SK-MEL-5 (cell line): ENCODE measurements around the gene CORO7. TPM values are rescaled to one million over a fixed set of nuclear protein-coding genes. Genes with fewer than 3 reads are reported as not detected.
A peak's percentile ranks its signal among the peaks of the same experiment; 100 is the strongest.

Experiments used
- DNase-seq: peaks from one replicate; pipeline ENCODE4 v3.0.0-alpha.2; 2016; ENCODE audit warnings: low read depth, low spot score
- in situ Hi-C: cut with HindIII; loops from 2 replicates; pipeline ENCODE4 v1.10.0; 2016; ENCODE audit warnings: low sequenced_read_pairs, high pct_unique_total_duplicates, low pct_unique_long_range_greater_than_20kb
- total RNA-seq: library from RNA; depleted of rRNA; stranded (reverse); fragments of >200 nt; shearing (Covaris generic); gene quantifications from 2 replicates; pipeline ENCODE4 v1.2.3, GENCODE V29; 2014

The CORO7 gene
- total RNA-seq, 1 experiment from 2014 or later: 17.4 TPM

DNA sequence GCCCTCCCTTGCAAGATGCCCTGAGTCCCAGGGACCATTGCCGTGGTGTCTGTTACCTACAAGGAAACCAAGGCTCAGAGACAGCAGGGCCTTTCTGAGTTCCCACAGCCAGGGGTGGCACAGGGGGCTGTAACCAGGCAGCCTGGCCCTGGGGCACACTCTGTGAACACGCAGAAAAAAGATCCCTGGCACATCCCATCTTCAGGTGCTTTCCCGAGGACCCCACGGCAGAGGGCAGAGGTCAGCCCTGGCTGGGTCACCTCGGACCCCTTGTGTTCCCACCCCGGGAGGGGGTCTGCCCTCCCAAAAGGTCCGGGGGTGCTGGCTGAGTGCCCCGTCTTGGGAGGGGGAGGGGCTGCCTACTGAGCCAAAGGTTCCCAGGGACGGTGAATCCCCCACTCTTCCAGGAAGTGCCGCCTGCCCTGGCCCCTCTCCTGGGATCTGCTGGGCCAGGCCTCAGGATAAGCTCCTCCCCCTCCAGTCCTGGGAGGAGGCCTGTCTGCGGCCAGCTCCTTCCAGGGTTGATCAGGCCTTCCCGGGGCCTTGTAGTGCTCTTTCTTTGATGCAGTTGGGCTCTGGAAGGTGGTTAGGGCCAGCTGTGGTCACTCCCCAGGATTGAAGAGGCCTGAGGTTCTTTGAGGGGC lies 92.4 kb downstream of the CORO7 start:
- DNase-seq: peak; percentile 36
- in situ Hi-C loops: no loop called here

DNA sequence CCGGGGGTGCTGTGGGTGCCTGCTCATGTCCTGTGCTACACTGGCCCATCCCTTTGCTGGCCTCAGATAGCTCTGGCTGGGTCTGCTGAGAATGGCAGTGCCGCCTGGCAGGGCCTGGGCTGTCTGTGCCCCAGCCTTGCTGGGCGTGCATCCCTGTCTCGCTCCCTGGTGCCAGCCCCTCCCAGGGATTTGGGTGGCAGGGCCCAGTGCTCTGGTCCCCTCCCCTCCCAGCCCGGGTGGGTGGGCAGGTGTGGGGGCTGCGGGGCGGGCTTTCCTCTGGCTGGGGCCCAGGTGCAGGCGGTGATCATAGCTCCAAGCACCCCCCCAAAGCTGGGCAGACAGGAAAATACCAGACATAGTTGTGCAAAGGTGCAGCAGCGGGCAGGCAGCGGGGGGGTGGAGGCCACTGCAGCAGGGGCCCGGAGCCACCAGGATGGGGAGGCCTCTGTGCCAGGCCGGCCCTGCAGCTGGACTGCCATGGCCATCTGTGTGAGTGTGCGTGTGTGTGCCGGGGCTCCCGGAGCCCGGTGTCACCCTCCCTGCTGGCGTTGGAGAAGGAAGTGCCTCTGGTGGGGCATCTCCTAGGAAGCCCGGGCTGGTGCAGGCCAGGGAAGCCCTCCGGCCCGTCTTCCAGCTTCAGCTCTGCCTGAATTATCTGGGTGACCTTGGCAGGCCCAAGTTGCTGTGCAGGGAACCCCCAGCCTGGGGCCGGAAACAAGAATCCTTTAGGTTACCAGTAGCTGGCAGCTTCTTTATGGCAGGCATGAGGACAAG lies 93.1 kb downstream of the CORO7 start:
- in situ Hi-C loops: no loop called here
- DNase-seq: no peak

DNA sequence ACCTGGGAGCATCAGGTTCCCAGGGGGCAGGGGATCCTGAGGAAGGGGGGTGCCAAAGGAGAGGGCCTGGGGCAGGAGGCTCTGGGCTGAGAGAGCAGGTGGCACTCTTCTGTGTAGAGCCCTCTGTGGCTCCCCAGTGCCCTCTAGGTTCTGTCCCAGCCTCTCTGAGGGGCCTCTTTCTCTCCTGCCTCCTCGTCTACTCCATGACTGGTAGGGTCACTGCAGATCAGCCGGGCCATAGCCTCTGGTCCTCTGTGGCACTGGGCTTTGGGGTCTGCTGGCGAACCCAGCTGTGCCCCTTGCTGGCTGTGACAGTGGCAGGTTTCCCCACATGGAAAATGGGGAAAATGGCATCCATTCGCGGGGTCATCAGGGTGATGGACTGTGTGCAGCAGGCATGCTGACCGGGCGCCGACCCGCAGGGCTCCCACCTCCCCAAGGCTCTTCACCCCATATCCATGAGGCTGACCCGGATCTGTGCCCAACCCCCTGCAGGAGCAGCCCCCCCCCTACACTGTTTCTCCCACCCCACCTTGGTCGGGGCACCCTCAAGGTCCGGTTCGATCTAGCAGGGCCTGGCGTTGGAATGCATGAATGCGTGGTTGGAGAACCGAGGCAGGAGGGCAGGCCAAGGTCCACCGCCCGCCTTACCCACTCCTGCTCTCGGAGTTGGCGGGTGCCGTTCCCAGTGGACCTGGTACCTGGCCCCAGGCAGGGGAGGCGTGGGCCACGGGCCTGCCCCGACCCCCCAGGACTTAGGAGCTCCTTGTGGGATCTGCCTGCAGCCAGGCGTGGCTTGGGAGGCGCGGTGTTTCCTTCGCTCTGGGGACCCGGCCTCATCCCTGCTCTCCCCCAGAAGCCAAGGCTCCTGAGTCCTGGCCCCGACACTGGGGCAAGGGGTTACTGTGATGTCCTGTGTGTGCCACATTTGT lies 94.0 kb downstream of the CORO7 start:
- no peak for DNase-seq
- in situ Hi-C loops: no loop called here

DNA sequence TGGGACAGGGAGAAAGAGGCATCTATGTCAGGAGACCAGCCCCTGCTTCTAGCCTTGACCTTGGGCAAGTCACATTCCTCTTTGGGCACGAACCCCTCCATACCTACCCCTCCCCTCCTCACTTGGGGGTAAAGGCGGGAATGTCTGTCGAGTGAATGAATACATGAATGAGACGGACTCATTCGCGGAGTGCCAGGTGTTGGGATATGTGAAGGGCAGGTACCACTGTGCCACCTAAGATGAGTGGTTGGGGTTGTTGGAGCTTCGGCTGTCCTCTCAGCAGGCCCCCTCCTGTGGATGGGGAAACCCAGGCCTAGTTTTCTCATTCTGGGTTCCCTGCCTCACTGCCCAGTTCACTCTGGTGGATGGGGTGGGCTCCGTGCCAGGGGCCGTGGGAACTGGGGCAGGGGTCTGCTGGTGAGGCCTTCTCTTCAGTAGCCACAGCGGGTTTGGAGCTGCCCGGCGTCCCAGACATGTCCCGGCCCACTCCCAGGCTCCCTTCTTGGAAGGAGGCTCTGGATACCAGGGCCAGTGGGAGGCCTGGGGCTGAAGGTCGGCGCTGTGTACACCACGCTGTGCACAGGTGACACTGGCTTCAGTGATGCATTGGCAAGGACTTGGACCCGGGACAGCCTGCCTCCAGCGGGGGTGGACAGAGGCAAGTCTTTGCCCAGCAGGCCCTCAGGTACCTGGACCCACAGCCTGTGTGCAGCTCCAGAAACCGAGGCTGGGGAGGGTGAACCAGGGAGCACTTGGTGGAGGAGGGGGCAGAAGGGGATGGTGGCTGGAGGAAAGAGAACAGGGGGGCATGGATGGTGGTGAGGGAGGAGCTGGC lies 94.9 kb downstream of the CORO7 start:
- in situ Hi-C loops: no loop called here
- no peak for DNase-seq

DNA sequence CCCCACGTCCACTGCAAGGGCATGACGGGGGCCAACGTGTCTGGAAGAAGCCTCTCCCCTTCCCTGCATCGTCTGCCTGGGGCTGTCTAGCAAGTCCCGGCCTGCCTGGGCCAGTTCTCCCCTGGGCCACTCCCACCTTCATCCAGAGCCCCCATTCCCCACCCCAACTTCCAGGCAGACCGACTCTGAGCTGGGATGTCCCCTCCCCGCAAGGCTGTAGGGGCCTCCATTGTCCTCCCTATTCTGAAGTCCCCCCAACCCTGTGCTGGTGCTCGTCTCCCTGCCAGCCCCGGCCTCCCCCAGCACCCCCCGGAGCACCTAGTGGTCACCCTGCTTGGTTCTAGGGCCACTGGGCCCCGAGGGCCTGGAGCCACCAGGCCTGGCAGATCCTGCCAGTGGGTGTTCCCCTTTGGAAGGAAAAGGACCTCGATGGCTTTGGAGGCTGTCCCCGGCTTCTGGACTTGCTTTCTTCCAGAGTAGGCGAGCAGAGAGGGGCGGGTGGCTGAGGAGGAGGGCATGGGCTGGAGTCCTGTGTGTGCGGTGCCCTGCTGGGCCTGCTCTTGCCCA lies 95.7 kb downstream of the CORO7 start:
- in situ Hi-C loops: no loop called here
- DNase-seq: no peak

DNA sequence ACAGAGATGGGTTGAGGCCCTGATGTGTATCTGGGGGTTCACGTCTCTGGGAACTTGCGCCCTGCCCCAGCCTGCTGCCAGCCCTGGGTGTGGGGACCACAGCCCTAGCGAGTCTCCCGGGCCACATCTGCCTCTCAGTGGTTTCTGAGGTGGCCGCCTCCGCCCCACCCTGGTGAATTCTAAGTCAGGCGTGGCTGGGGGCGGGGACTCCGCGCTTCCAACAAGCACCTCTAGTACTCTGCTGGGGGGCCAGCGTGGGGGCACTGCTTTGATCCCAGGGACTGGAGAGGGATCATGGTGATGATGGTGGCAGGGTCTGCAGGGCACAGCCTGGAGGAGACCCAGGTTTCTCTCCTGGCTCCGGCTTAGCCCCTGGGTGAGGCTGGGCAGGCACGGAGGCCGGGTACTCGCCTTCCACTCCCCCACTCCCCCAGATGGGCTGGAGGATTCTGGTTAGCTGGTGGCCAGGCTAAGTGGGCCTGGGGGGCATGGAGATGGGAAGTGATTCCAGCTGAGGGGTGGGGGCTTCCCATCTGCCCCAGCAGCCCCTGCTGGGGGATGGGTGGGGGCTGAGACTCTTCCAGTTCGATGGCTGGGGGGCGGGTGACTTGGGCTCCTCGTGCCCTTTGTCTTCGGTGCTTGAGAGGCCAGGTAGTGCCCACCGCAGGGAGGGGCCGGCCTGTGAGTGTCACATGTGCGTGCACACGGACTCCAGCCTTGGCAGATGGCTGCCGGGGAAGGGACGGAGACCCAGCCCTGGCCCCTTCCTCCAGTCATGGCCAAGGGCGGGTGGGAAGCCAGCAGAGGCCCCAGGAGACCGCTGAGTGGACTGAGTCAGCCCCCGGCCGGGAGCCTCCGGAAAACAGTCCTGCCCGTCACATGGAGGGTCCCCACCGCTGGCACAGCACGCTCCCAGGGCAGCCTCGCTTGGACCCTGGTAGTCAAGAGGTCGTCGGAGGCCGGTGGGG lies 96.7 kb downstream of the CORO7 start:
- DNase-seq: no peak
- in situ Hi-C loops: no loop called here

DNA sequence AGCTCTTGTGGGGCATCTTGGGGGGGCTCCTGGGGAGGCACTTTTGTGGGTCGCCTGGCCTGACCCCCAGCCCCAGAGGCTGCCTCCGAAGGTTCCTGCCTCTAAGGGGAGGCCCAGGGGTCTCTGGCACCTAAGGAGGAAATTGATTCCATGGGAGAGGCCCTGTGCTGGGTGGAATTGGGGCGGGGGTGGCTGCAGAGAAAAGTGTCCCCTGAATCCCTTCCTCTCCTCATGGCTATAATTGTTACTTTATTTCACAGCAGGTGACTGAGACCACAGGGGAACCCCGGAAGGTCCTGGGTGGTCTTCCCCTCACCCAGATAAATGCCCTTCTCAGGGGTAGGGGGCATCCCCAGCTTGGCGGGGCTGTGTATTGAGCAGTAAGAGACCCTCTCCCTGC lies 97.4 kb downstream of the CORO7 start:
- DNase-seq: no peak
- in situ Hi-C loops: no loop called here

DNA sequence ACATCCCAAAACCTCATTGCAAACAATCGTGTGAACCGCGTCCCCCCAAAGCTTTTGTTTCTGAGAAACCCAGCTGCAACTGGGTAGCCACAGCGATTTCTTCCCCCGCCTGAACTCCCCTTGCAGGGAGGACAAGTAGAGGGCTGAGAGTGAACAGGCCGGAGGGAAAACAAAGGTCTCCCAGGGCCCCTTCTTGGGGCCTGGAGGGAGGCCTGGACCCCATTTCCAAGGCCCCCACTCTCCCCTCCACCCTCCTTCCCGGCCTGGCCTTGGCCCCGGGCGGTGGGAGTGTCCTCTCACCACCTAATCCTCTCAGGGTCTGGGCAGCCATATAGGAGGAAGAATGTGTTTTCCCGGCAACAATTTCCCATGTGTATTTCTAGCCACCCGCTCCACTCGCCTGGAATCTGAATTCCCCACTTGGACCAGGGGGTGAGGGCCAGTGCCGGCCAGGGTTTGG lies 97.9 kb downstream of the CORO7 start:
- no peak for DNase-seq
- in situ Hi-C loops: no loop called here

DNA sequence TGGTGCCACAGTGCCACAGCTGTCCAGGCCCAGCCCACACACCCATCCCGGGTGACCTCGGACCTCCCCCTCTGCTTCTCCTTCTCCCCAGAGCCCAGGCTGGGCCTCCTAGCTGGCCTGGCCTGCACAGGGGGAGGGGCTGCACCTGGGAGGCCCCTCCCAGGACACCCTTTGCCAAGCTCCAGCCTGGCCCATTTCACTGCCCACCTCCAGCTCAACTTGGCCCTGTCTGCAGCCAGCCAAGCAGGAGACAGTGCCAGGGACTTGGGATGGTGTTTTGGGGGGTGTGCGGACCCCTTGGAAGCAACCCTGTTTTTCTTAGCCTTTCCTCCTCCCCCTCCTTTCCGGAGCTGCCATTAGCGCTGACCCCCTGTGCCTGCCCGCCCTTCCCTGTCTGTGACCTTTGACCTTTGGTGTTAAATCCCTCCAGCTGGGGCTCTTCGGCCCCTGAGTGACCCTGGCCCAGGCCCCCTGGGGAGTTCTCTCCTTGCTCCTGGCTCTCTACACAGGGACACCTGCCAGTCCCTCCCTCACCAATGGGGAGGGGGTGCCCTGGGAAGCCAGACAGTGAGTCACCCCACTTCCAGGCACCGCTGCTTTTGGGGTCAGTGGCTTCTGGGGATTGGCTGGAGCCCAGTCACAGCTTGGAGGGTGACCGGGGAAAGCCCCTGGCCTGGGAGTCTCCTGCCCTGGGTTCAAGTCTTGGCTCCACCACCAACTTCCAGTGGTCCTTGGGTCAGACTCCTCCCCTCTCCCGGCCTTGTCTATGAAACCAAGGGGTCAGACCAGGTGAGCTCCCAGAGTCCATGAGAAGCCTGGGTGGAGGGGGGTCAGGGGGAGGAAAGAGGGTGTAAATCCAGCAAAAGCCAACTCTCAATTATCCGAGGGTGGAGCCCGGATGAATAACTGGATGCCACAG lies 98.6 kb downstream of the CORO7 start:
- in situ Hi-C loops: no loop called here
- DNase-seq: no peak

DNA sequence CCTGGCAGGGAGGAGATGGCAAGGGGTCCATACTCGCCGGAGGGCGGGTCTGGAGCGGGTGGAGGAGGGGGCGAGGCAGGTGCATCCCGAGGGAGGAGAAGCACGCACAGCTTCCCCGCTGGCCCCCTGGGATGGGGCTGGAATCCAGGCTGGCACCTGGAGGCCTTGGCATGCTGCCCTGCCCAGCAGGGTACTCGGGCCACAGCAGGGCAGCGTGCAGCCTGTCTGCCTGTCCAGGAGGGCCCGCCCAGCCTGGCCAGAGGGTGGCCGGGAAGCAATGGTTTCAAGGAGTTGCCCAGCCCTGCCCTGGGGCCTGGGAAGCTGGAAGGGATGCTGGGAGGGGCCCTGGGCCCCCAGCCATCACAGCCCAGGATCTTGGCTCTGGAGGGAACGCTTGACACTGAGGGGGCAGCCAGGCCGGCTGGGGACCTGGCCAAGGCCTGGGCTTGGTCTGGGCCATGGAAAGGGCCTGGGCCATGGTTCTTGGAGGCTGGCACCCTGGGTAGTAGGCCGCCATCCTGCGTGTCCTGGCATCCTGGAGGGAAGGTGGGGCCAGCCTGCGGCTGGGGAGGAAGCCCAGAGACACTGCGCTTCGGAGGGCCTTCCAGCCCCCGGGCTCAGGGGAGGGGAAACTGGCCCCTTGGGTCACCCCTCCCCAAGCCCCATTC lies 99.4 kb downstream of the CORO7 start:
- DNase-seq: no peak
- in situ Hi-C loops: no loop called here

DNA sequence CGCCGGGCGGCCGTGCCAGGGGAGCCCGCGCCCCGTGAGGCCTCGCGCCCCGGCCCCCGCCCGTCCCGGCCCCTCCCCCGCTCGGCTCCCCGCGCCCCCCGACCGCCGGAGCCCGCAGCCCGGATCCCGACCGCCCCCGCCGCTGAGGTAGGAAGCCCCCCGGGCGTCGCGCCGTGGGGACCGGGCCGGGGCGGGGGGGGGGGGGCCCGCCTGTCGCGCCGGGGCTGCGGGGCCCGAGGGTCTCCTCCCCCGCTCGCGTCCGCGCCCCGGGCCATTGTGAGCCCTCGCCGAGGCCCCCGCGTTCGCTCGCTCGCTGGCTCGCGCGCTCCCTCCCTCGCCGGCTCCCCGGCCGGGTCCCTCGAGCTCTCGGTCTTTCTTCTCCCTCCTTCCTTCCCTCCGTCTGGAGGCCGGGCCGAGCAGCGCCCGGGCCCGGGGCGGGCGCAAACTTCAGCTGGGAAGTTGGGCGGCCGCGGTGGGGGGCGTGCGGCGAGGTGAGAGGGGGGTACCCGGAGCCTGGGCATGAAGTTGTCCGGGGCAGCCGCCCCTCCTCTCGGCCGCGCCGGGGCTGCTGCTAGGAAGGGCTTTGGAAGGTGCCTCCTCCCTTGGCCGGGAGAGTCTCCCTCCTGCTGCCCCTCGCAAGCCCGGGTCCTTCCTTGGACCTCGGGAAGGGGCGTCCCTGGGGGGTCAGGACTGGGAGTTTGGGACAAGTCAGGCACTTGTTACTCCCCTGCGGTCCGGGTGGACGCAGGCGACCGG lies 100.1 kb downstream of the CORO7 start:
- in situ Hi-C loops: no loop called here
- no peak for DNase-seq

DNA sequence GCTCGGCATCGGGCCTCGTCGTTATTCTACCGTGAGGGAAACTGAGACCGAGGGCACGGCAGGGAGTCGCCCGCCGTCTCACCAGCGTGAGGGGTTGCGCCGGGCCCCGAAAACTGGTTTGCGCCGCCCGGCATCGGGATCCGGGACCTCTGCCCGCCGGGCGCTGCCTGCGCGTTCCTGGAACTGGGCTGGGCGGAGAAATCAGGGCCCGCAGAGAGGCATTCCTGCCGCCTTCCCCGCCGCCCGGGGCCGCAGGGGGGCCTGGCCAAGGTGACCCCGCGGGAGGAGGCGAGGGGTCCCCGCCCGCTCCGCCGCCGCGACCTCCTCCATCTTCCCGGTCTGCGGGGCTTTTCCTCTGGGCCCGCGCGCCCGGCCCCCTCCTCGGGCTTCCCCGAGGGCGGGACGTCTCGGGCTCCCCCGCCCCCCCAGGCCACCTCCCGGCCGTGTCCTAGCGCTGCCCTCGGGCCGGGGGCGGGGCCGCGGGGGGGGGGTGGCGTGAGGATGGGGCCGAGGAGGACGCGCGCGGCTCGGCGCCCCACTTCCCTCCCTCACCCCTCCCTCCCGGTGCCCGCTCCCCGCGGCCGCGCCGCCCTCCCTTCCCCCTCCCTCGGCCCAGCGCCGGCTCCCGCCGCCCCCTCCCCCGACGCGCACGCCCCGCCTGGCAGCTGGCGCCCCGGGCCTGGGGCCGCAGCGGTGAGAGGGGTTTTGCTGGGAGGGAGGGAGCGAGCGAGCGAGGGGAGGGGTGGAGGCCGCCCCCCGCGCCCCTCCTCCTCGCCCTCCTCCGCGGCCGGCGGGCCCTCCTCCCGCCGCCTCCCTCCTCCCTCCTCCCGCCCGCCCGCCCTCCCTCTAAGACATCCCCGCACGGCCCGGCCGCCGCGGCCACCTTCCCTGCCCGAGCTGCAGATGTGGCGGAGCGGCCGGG lies 100.9 kb downstream of the CORO7 start, which contains the start of gene GLIS2:
Gene GLIS2, plus strand, starts transcription at position 882 of the 922 bp plus-strand sequence. CDS start 16,214 bp downstream, outside the sequence.
- peak; percentile 16 for DNase-seq
- in situ Hi-C loops: no loop called here
